Measurements from ENCODE around the gene MVB12B.

DNA sequence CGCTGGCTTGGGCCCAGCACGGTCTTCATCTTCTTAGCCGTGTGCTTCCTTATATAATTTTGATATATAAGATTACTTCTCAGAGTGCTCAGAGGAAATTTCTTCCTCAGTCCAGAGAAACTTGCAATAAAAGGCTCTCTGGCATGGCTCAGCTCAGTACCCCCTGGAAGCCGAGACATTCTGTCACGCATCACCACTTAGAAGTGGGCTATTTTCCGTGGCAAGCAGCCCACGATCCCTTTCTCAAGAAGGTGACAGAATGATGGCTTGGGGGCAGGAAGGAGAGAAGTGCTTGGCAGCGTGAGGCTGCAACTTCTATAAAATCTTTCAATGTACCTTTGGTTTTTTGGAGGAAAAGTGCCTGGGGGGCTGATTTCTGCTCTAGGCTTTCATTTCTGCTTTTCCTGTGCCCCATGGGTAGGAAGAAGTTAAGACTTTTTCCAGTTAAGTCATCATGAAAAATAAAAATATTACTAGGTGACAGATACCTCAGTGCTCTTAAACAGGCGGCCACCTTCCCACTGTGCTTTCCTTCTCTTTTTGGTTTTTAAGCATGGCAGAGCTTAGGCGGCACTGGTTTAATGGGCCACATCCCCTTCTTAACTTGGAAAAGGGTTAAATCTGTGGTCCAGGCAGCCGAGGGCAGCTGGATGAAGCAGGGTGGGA lies 104.6 kb downstream of the MVB12B start:
- TF ChIP-seq, protein P1, sequence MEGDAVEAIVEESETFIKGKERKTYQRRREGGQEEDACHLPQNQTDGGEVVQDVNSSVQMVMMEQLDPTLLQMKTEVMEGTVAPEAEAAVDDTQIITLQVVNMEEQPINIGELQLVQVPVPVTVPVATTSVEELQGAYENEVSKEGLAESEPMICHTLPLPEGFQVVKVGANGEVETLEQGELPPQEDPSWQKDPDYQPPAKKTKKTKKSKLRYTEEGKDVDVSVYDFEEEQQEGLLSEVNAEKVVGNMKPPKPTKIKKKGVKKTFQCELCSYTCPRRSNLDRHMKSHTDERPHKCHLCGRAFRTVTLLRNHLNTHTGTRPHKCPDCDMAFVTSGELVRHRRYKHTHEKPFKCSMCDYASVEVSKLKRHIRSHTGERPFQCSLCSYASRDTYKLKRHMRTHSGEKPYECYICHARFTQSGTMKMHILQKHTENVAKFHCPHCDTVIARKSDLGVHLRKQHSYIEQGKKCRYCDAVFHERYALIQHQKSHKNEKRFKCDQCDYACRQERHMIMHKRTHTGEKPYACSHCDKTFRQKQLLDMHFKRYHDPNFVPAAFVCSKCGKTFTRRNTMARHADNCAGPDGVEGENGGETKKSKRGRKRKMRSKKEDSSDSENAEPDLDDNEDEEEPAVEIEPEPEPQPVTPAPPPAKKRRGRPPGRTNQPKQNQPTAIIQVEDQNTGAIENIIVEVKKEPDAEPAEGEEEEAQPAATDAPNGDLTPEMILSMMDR (IDR thresholded peaks at IDR 0.05): no peak
- no peak for TF ChIP-seq POLR2AphosphoS5 (IDR thresholded peaks at IDR 0.05)
- TF ChIP-seq EP300 (IDR thresholded peaks at IDR 0.05): no peak
